ENCODE results near the gene CACNA2D3.

The CACNA2D3 gene

GRCh38 chr3:54296531-54296930, 174.2 kb downstream of the CACNA2D3 start:
- no peak for DNase-seq

- no peak for DNase-seq
These were observed 177.0 kb downstream of the CACNA2D3 start for GRCh38 chr3:54299169-54299935.

GRCh38 chr3:54303517-54304375, 181.4 kb downstream of the CACNA2D3 start:
- DNase-seq = no peak

- DNase-seq = no peak
These were observed 182.5 kb downstream of the CACNA2D3 start for GRCh38 chr3:54304877-54305276.

GRCh38 chr3:54305409-54306099, 183.2 kb downstream of the CACNA2D3 start:
- no peak for DNase-seq

GRCh38 chr3:54307566-54308180, 185.3 kb downstream of the CACNA2D3 start:
- no peak for DNase-seq

- DNase-seq = no peak
These were observed 187.2 kb downstream of the CACNA2D3 start for GRCh38 chr3:54309601-54310000.

GRCh38 chr3:54311211-54311747, 188.9 kb downstream of the CACNA2D3 start:
- DNase-seq = no peak

GRCh38 chr3:54312156-54312899, 190.0 kb downstream of the CACNA2D3 start:
- DNase-seq = no peak

- DNase-seq = no peak
These were observed 191.1 kb downstream of the CACNA2D3 start for GRCh38 chr3:54313418-54313817.

GRCh38 chr3:54321520-54321919, 199.2 kb downstream of the CACNA2D3 start:
- DNase-seq = no peak

GRCh38 chr3:54322354-54322753, 200.0 kb downstream of the CACNA2D3 start:
- DNase-seq = no peak

- DNase-seq = no peak
These were observed 201.8 kb downstream of the CACNA2D3 start for GRCh38 chr3:54324103-54324502.

- no peak for DNase-seq
These were observed 204.6 kb downstream of the CACNA2D3 start for GRCh38 chr3:54326951-54327350.

- no peak for DNase-seq
These were observed 209.0 kb downstream of the CACNA2D3 start for GRCh38 chr3:54331341-54331740.

- DNase-seq = no peak
These were observed 215.5 kb downstream of the CACNA2D3 start for GRCh38 chr3:54337846-54338245.

- no peak for DNase-seq
These were observed 217.3 kb downstream of the CACNA2D3 start for GRCh38 chr3:54339608-54340007.

GRCh38 chr3:54341811-54342210, 219.5 kb downstream of the CACNA2D3 start:
- no peak for DNase-seq

- DNase-seq = no peak
These were observed 220.3 kb downstream of the CACNA2D3 start for GRCh38 chr3:54342676-54343075.

- no peak for DNase-seq
These were observed 221.1 kb downstream of the CACNA2D3 start for GRCh38 chr3:54343495-54343894.

- DNase-seq = no peak
These were observed 222.4 kb downstream of the CACNA2D3 start for GRCh38 chr3:54344601-54345231.
